K562 (cell line): Measurements from ENCODE around the gene SOX18. TPM values are rescaled to one million over a fixed set of nuclear protein-coding genes. Genes with fewer than 3 reads are reported as not detected.

Experiments used
- CHD1 ChIP-seq: fragments of 200-600 bp; sonication (generic); IDR thresholded peaks from one replicate; pipeline ENCODE4 v1.6.1; 2012; ENCODE audit warnings: mild to moderate bottlenecking, moderate library complexity, low read length, inconsistent platforms
- MIER1 ChIP-seq: fragments of 450-650 bp; IDR thresholded peaks from 2 replicates; pipeline ENCODE4 v1.6.1; 2016; ENCODE audit warnings: antibody characterized with exemption, mild to moderate bottlenecking, low read depth
- MYNN ChIP-seq, 2 experiments: sonication (generic); formaldehyde crosslinking in 1 of 2; IDR thresholded peaks; 2 replicates each; pipeline versions ENCODE4 v1.5.0 to v1.6.1; 2016 to 2020; ENCODE audit warnings: antibody characterized with exemption in 1 of 2, missing genetic modification reagents in 1 of 2
- PBX2 ChIP-seq, 2 experiments: IDR thresholded peaks in 1 of 2; conservative IDR thresholded peaks in 1 of 2; 2 replicates each; pipeline ENCODE4 v1.6.1; 2016; ENCODE audit warnings: low read depth in 2 of 2, mild to moderate bottlenecking in 1 of 2, missing compliant biosample characterization in 1 of 2, missing genetic modification characterization in 1 of 2, moderate library complexity in 1 of 2
- PTTG1 ChIP-seq: fragments of 450-650 bp; IDR thresholded peaks from 2 replicates; pipeline ENCODE4 v1.6.1; 2016; ENCODE audit warnings: low read depth, mild to moderate bottlenecking, missing genetic modification characterization, missing compliant biosample characterization
- PYGO2 ChIP-seq: fragments of 450-650 bp; IDR thresholded peaks from 2 replicates; pipeline ENCODE4 v1.6.1; 2016; ENCODE audit warnings: mild to moderate bottlenecking, missing genetic modification characterization, moderate library complexity, missing compliant biosample characterization
- SOX6 ChIP-seq: fragments of 450-650 bp; IDR thresholded peaks from 2 replicates; pipeline ENCODE4 v1.6.1; 2014; ENCODE audit warnings: mild to moderate bottlenecking
- SRSF9 ChIP-seq: fragments of 200-400 bp; formaldehyde crosslinking; IDR thresholded peaks from 2 replicates; pipeline ENCODE4 v1.6.1; 2017; ENCODE audit warnings: low read depth, low read length, borderline replicate concordance
- TFAM ChIP-seq: fragments of 250-450 bp; sonication (Bioruptor Pico); conservative IDR thresholded peaks from 2 replicates; pipeline ENCODE4 v1.5.0; 2021; ENCODE audit warnings: mild to moderate bottlenecking, moderate library complexity
- USF2 ChIP-seq: sonication (generic); formaldehyde crosslinking; IDR thresholded peaks from 2 replicates; pipeline ENCODE4 v1.5.0; 2020; ENCODE audit warnings: missing genetic modification reagents
- VEZF1 ChIP-seq: fragments of 200-800 bp; sonication (Bioruptor generic); IDR thresholded peaks from 2 replicates; pipeline ENCODE4 v1.6.1; 2017; ENCODE audit warnings: missing genetic modification characterization, missing compliant biosample characterization
- ZNF395 ChIP-seq: fragments of 200-800 bp; sonication (Bioruptor generic); IDR thresholded peaks from 2 replicates; pipeline ENCODE4 v1.6.1; 2017; ENCODE audit warnings: missing genetic modification characterization, missing compliant biosample characterization
- ZNF609 ChIP-seq: sonication (generic); formaldehyde crosslinking; IDR thresholded peaks from 2 replicates; pipeline ENCODE4 v1.8.1; 2023; ENCODE audit warnings: missing genetic modification reagents, mild to moderate bottlenecking, borderline replicate concordance
- ZZZ3 ChIP-seq: fragments of 450-650 bp; IDR thresholded peaks from 2 replicates; pipeline ENCODE4 v1.6.1; 2016; ENCODE audit warnings: antibody characterized with exemption, mild to moderate bottlenecking, moderate library complexity
- polyA plus RNA-seq, 8 experiments: library from polyadenylated mRNA; depleted of rRNA in 4 of 8; stranded (reverse) in 5 of 8; unstranded in 3 of 8; fragments of >200 nt; fragmentation: Nextera tagmentation in 2 of 8; fragmentation: Illumina TruSeq in 1 of 8; extraction: Ambion mirVana in 2 of 8; extraction: Trizol in 1 of 8; gene quantifications; 2 replicates each; pipeline versions ENCODE4 v1.2.1 to v1.2.3, GENCODE V29; 2011 to 2014; ENCODE audit warnings: inconsistent platforms in 1 of 8, missing spikeins in 1 of 8
- total RNA-seq, 7 experiments: library from RNA; depleted of rRNA in 6 of 7; stranded (reverse); fragments of >200 nt in 6 of 7; fragmentation: Illumina TruSeq in 2 of 7; extraction: Trizol in 2 of 7; gene quantifications; 2 replicates each; pipeline versions ENCODE4 v1.2.1 to v1.2.3, GENCODE V29; 2011 to 2021; ENCODE audit warnings: low replicate concordance in 1 of 7

The SOX18 gene
- total and polyA plus RNA-seq, 9 of the 15 experiments (the other 6 are each of a cell fraction or from before 2014, with no cell fraction given), result 0.15 to 19.8 (median 0.33) TPM

- no peak for TF ChIP-seq SRSF9
- TF ChIP-seq ZNF609 (CRISPR knock-in tag), result 0 out of 2 replicates have a peak, but pooled peaks have one; percentile 62
- TF ChIP-seq PYGO2 (tag), result no peak
- no peak for TF ChIP-seq ZZZ3
- no peak for TF ChIP-seq SOX6
- no peak for TF ChIP-seq PTTG1
- TF ChIP-seq PBX2 (CRISPR knock-in tag; IDR thresholded peaks at IDR 0.05; ENCODE audit: low read depth), result no peak
- no peak for TF ChIP-seq PBX2 (tag; conservative IDR thresholded peaks at IDR 0.05; ENCODE audit: low read depth)
- TF ChIP-seq MIER1, result no peak
- TF ChIP-seq VEZF1 (CRISPR knock-in tag), result peak; percentile 86
- peak; percentile 64 for TF ChIP-seq USF2
- no peak for TF ChIP-seq CHD1
- TF ChIP-seq ZNF395 (CRISPR knock-in tag), result peak; percentile 98
- no peak for TF ChIP-seq TFAM (CRISPR knock-in tag)
- 0 out of 2 replicates have a peak, but pooled peaks have one; percentile 22 for TF ChIP-seq MYNN (IDR thresholded peaks at IDR 0.05)
- no peak for TF ChIP-seq MYNN (CRISPR knock-in tag; IDR thresholded peaks at IDR 0.05)
Measured at GRCh38 chr20:64062596-64063388, 13.4 kb upstream of the SOX18 start, which contains the start of gene TCEA2 (continued).
